ENCODE measurements around the gene CFAP161.

Gene CFAP161

DNA sequence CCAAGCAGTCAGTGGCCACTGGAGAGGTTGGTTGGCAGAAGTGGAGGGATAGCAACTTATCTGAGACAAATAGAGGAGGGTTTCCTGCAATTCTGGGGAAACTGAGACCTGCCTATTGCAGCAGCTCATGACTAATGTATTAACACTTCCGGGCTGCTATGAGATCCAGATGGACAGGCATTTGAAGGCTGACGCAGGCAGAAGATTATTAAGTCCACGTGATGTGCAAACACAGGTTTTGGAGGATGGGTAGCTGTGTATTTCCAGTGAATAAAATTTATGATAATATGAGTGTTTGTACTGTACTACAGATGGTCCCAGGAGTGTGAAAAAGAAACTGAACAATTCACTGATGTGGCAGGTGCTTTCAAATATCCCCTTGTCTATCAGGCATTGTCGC is 28.5 kb upstream of the CFAP161 start:
- TF ChIP-seq SIN3A (IDR thresholded peaks at IDR 0.05; ENCODE audit: borderline replicate concordance, insufficient read depth, low read length) (no peak), FOXP2 (optimal IDR thresholded peaks at IDR 0.05; ENCODE audit: borderline replicate concordance, extremely low read depth, extremely low read length, insufficient read depth) (no peak), POLR2AphosphoS5 (IDR thresholded peaks at IDR 0.05; ENCODE audit: low read depth, low read length) (no peak), TAF1 (IDR thresholded peaks at IDR 0.05; ENCODE audit: borderline replicate concordance, insufficient read depth, low read length) (no peak)
- TF ChIP-seq, protein P1, sequence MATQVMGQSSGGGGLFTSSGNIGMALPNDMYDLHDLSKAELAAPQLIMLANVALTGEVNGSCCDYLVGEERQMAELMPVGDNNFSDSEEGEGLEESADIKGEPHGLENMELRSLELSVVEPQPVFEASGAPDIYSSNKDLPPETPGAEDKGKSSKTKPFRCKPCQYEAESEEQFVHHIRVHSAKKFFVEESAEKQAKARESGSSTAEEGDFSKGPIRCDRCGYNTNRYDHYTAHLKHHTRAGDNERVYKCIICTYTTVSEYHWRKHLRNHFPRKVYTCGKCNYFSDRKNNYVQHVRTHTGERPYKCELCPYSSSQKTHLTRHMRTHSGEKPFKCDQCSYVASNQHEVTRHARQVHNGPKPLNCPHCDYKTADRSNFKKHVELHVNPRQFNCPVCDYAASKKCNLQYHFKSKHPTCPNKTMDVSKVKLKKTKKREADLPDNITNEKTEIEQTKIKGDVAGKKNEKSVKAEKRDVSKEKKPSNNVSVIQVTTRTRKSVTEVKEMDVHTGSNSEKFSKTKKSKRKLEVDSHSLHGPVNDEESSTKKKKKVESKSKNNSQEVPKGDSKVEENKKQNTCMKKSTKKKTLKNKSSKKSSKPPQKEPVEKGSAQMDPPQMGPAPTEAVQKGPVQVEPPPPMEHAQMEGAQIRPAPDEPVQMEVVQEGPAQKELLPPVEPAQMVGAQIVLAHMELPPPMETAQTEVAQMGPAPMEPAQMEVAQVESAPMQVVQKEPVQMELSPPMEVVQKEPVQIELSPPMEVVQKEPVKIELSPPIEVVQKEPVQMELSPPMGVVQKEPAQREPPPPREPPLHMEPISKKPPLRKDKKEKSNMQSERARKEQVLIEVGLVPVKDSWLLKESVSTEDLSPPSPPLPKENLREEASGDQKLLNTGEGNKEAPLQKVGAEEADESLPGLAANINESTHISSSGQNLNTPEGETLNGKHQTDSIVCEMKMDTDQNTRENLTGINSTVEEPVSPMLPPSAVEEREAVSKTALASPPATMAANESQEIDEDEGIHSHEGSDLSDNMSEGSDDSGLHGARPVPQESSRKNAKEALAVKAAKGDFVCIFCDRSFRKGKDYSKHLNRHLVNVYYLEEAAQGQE (IDR thresholded peaks at IDR 0.05; ENCODE audit: insufficient read depth in 1 of 2, low read depth in 2 of 2, low read length in 2 of 2): no peak

GRCh38 chr15:81106560-81106959 is 27.5 kb upstream of the CFAP161 start:
- TF ChIP-seq SIN3A (IDR thresholded peaks at IDR 0.05; ENCODE audit: borderline replicate concordance, insufficient read depth, low read length) (no peak), TAF1 (IDR thresholded peaks at IDR 0.05; ENCODE audit: borderline replicate concordance, insufficient read depth, low read length) (no peak), POLR2AphosphoS5 (IDR thresholded peaks at IDR 0.05; ENCODE audit: low read depth, low read length) (no peak), FOXP2 (optimal IDR thresholded peaks at IDR 0.05; ENCODE audit: borderline replicate concordance, extremely low read depth, extremely low read length, insufficient read depth) (no peak)
- TF ChIP-seq, protein P1 (IDR thresholded peaks at IDR 0.05; ENCODE audit: insufficient read depth in 1 of 2, low read depth in 2 of 2, low read length in 2 of 2): no peak

GRCh38 chr15:81107889-81108288 is 26.2 kb upstream of the CFAP161 start:
- TF ChIP-seq SIN3A (IDR thresholded peaks at IDR 0.05; ENCODE audit: borderline replicate concordance, insufficient read depth, low read length) (no peak), TAF1 (IDR thresholded peaks at IDR 0.05; ENCODE audit: borderline replicate concordance, insufficient read depth, low read length) (no peak), FOXP2 (optimal IDR thresholded peaks at IDR 0.05; ENCODE audit: borderline replicate concordance, extremely low read depth, extremely low read length, insufficient read depth) (no peak), POLR2AphosphoS5 (IDR thresholded peaks at IDR 0.05; ENCODE audit: low read depth, low read length) (no peak)
- TF ChIP-seq, protein P1 (IDR thresholded peaks at IDR 0.05; ENCODE audit: insufficient read depth in 1 of 2, low read depth in 2 of 2, low read length in 2 of 2): no peak

DNA sequence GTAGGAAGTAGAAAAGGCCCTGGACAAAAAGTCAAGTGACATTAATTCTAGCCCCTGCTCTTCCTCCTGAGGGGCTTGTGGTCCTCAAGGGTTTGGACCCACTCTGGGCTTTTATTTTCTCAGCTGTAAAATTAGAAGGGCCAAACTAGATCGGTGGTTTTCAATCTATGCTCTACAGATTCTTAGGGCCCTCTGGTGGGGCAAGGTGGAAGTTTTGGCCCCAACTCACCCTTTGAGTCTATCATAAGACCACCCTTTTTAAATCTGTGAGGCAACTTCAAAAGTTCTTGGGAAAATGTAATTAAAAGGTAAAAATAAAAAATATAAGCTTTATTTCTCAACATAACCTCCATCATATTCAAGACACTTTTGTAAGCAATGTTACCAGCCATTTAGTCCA is 25.6 kb upstream of the CFAP161 start:
- TF ChIP-seq FOXP2 (optimal IDR thresholded peaks at IDR 0.05; ENCODE audit: borderline replicate concordance, extremely low read depth, extremely low read length, insufficient read depth): no peak
- no peak for TF ChIP-seq TAF1 (IDR thresholded peaks at IDR 0.05; ENCODE audit: borderline replicate concordance, insufficient read depth, low read length)
- no peak for TF ChIP-seq POLR2AphosphoS5 (IDR thresholded peaks at IDR 0.05; ENCODE audit: low read depth, low read length)
- no peak for TF ChIP-seq SIN3A (IDR thresholded peaks at IDR 0.05; ENCODE audit: borderline replicate concordance, insufficient read depth, low read length)
- TF ChIP-seq, protein P1 (IDR thresholded peaks at IDR 0.05; ENCODE audit: insufficient read depth in 1 of 2, low read depth in 2 of 2, low read length in 2 of 2): no peak

GRCh38 chr15:81111018-81111417 is 23.1 kb upstream of the CFAP161 start:
- TF ChIP-seq, protein P1 (IDR thresholded peaks at IDR 0.05; ENCODE audit: insufficient read depth in 1 of 2, low read depth in 2 of 2, low read length in 2 of 2): no peak
- TF ChIP-seq FOXP2 (optimal IDR thresholded peaks at IDR 0.05; ENCODE audit: borderline replicate concordance, extremely low read depth, extremely low read length, insufficient read depth) (no peak), POLR2AphosphoS5 (IDR thresholded peaks at IDR 0.05; ENCODE audit: low read depth, low read length) (no peak), TAF1 (IDR thresholded peaks at IDR 0.05; ENCODE audit: borderline replicate concordance, insufficient read depth, low read length) (no peak), SIN3A (IDR thresholded peaks at IDR 0.05; ENCODE audit: borderline replicate concordance, insufficient read depth, low read length) (no peak)
